Measurements from ENCODE around the gene MNX1.

DNA sequence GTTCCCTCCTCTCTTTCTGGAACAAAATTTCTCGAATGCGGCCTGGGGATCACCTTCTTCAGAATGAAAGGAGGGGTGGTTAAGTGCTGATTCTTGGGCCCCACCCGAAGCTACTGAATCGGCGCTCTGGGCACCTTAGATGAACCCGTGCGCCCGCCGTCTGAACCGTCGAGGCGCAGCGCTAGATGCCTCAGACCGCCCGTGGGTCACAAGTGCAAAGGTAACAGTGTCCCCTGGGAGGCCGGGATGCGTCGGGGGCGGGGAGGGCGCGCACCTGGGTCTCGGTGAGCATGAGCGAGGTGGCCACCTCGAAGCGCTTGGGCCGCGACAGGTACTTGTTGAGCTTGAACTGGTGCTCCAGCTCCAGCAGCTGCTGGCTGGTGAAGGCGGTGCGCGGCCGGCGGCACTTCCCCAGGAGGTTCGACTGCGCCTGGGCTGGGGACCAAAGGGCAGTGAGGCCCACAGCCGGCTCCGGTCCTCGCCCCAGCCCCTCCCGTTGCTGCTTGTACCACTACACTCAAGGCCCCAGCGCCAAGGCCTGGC is 4.2 kb downstream of the MNX1 start:
- no peak for TF ChIP-seq CTCF (conservative IDR thresholded peaks at IDR 0.05)
- no peak for TF ChIP-seq EZH2 (IDR thresholded peaks at IDR 0.05; ENCODE audit: low read depth)
